ENCODE measurements around the gene SF3A2.

GRCh38 chr19:2227415-2228156 is 9.0 kb upstream of the SF3A2 start:
- TF ChIP-seq EZH2 (IDR thresholded peaks at IDR 0.05; ENCODE audit: borderline replicate concordance, insufficient read depth, low read depth, low read length, poor library complexity, severe bottlenecking) (no peak), CTCF (IDR thresholded peaks at IDR 0.05) (no peak)
